Hepatocyte (in vitro differentiated cells): ENCODE measurements around the gene GRK2.

ENCODE experiments used
- CTCF ChIP-seq: fragments of 200-600 bp; sonication (generic); IDR thresholded peaks from 2 replicates; pipeline ENCODE4 v1.5.1; 2016; ENCODE audit warnings: antibody characterized with exemption, mild to moderate bottlenecking; ENCODE audit not compliant: poor library complexity
- EZH2 ChIP-seq: fragments of 200-600 bp; sonication (generic); IDR thresholded peaks from 2 replicates; pipeline ENCODE4 v1.6.1; 2016; ENCODE audit warnings: antibody characterized with exemption, mild to moderate bottlenecking, borderline replicate concordance
- EZH2phosphoT487 ChIP-seq: fragments of 200-600 bp; sonication (generic); IDR thresholded peaks from one replicate; pipeline ENCODE4 v1.6.1; 2018; ENCODE audit warnings: antibody characterized with exemption, mild to moderate bottlenecking, low read depth, moderate library complexity; ENCODE audit not compliant: unreplicated experiment, severe bottlenecking

GRCh38 chr11:67282155-67282875, 16.0 kb downstream of the GRK2 start:
- TF ChIP-seq CTCF (no peak), EZH2phosphoT487 (no peak), EZH2 (no peak)
